ENCODE measurements around the gene FAT4. TPM values are rescaled to one million over a fixed set of nuclear protein-coding genes. Genes with fewer than 3 reads are reported as not detected.

Gene FAT4
- total and polyA plus RNA-seq, 7 experiments from 2014 or later: 0.05 to 0.42 TPM; not detected in 5

- DNase-seq (no peak), ATAC-seq (no peak)
- Histone ChIP-seq H3K4me3 (ENCODE audit: low read length) (no peak overlapping the region), H3K9me3 (ENCODE audit: control insufficient read depth in 2 of 3, low read length in 3 of 3) (no peaks in the 10 kb centered on the region), H3K27me3 (ENCODE audit: control insufficient read depth in 2 of 2, insufficient read depth in 2 of 2, low read length in 2 of 2) (no peaks in the 10 kb centered on the region), H3K4me1 (ENCODE audit: control insufficient read depth in 2 of 2, insufficient read depth in 2 of 2, low read length in 2 of 2) (no peaks in the 10 kb centered on the region), H3K27ac (ENCODE audit: low read depth, low read length) (no peak overlapping the region), H3K36me3 (ENCODE audit: control insufficient read depth in 2 of 3, insufficient read depth in 3 of 3, low read length in 3 of 3) (no peaks in the 10 kb centered on the region)
- Mint-ChIP-seq H3K4me3 (no peak overlapping the region), H3K27ac (no peak overlapping the region), H3K27me3 (peaks cover 0 to 17% (median 16%) of the 10 kb centered on the region in 5 donors), H3K36me3 (no peaks in the 10 kb centered on the region), H3K9me3 (peaks cover 0 to 2% (median 0%) of the 10 kb centered on the region in 11 donors), H3K4me1 (no peaks in the 10 kb centered on the region)
- POLR2A ChIA-PET: no interaction called here
- CTCF ChIA-PET: no interaction called here
- intact Hi-C loops (cut with micrococcal nuclease): no loop called here
Observed at GRCh38 chr4:125306112-125306511, 8.6 kb upstream of the FAT4 start.

- POLR2A ChIA-PET: no interaction called here
Observed at GRCh38 chr4:125306533-125306932, 8.2 kb upstream of the FAT4 start.

GRCh38 chr4:125311503-125311902 is 3.3 kb upstream of the FAT4 start:
- H3K27me3 ChIP-seq (ENCODE audit: control insufficient read depth in 2 of 2, insufficient read depth in 2 of 2, low read length in 2 of 2): peaks cover 0 to 23% of the 10 kb centered on the region in 2 donors
- ATAC-seq (no peak), DNase-seq (no peak)
- intact Hi-C loops (cut with micrococcal nuclease): loop anchor here in 1 of 2 donors (5.0 kb wide), 1 partner anchor 431 kb away; no protein-coding TSS in a partner anchor
- Mint-ChIP-seq H3K27me3 (peaks cover 34 to 60% (median 54%) of the 10 kb centered on the region in 5 donors), H3K4me1 (peaks cover 13 to 29% (median 22%) of the 10 kb centered on the region in 7 donors), H3K4me3 (no peak overlapping the region), H3K36me3 (peaks cover 0 to 6% (median 0%) of the 10 kb centered on the region in 5 donors), H3K27ac (no peak overlapping the region), H3K9me3 (no peaks in the 10 kb centered on the region)
- no peaks in the 10 kb centered on the region for H3K9me3 ChIP-seq (ENCODE audit: control insufficient read depth in 2 of 3, low read length in 3 of 3)
- H3K36me3 ChIP-seq (ENCODE audit: control insufficient read depth in 2 of 3, insufficient read depth in 3 of 3, low read length in 3 of 3): no peaks in the 10 kb centered on the region
- H3K4me1 ChIP-seq (ENCODE audit: control insufficient read depth in 2 of 2, insufficient read depth in 2 of 2, low read length in 2 of 2): peaks cover 0 to 8% of the 10 kb centered on the region in 2 donors
- POLR2A ChIA-PET: no interaction called here
- no peak overlapping the region for H3K4me3 ChIP-seq (ENCODE audit: low read length)
- CTCF ChIA-PET: no interaction called here
- H3K27ac ChIP-seq (ENCODE audit: low read depth, low read length): no peak overlapping the region

More at GRCh38 chr4:125306533-125306932, 8.2 kb upstream of the FAT4 start:
- intact Hi-C loops (cut with micrococcal nuclease): no loop called here
- Mint-ChIP-seq H3K27me3 (peaks cover 2 to 21% (median 20%) of the 10 kb centered on the region in 5 donors), H3K4me3 (no peak overlapping the region), H3K4me1 (peaks cover 0 to 1% (median 0%) of the 10 kb centered on the region in 7 donors), H3K27ac (no peak overlapping the region), H3K9me3 (peaks cover 0 to 2% (median 0%) of the 10 kb centered on the region in 11 donors), H3K36me3 (no peaks in the 10 kb centered on the region)
- Histone ChIP-seq H3K4me3 (ENCODE audit: low read length) (no peak overlapping the region), H3K9me3 (ENCODE audit: control insufficient read depth in 2 of 3, low read length in 3 of 3) (no peaks in the 10 kb centered on the region), H3K4me1 (ENCODE audit: control insufficient read depth in 2 of 2, insufficient read depth in 2 of 2, low read length in 2 of 2) (no peaks in the 10 kb centered on the region), H3K27me3 (ENCODE audit: control insufficient read depth in 2 of 2, insufficient read depth in 2 of 2, low read length in 2 of 2) (no peaks in the 10 kb centered on the region), H3K27ac (ENCODE audit: low read depth, low read length) (no peak overlapping the region), H3K36me3 (ENCODE audit: control insufficient read depth in 2 of 3, insufficient read depth in 3 of 3, low read length in 3 of 3) (no peaks in the 10 kb centered on the region)
- no peak for ATAC-seq
- CTCF ChIA-PET: no interaction called here
- no peak for DNase-seq

DNA sequence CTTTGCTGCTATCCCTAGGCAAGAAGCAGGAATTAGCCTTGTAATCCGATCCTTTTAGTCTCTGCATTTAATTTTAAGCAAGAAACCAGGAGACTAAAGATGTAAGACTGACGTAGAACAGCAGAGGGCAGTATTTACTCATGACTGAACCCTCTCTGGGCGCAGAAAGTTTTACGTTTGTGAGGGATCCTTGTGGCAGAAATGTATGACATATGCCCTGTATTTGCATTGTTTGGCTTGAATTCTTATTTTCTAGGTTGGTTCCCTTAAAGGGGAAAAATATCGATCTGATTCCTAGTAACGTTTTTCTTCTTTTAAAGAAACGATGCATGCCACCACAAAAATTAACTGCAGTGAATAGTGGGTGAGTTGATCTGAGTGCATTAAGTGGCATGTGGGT is 1.3 kb upstream of the FAT4 start:
- DNase-seq (peak in 4 of 9 donors; percentile 14 to 35 (median 28)), ATAC-seq (peak; percentile 42)
- H3K4me1 Mint-ChIP-seq: peaks cover 18 to 49% (median 32%) of the 10 kb centered on the region in 7 donors
- H3K36me3 ChIP-seq (ENCODE audit: control insufficient read depth in 2 of 3, insufficient read depth in 3 of 3, low read length in 3 of 3): no peaks in the 10 kb centered on the region
- peaks cover 0 to 8% of the 10 kb centered on the region in 2 donors for H3K4me1 ChIP-seq (ENCODE audit: control insufficient read depth in 2 of 2, insufficient read depth in 2 of 2, low read length in 2 of 2)
- H3K27me3 Mint-ChIP-seq: peaks cover 54 to 74% (median 69%) of the 10 kb centered on the region in 5 donors
- H3K4me3 ChIP-seq (ENCODE audit: low read length): no peak overlapping the region
- H3K27me3 ChIP-seq (ENCODE audit: control insufficient read depth in 2 of 2, insufficient read depth in 2 of 2, low read length in 2 of 2): peaks cover 0 to 23% of the 10 kb centered on the region in 2 donors
- H3K36me3 Mint-ChIP-seq: peaks cover 0 to 6% (median 0%) of the 10 kb centered on the region in 5 donors
- intact Hi-C loops (cut with micrococcal nuclease): loop anchor here in 1 of 2 donors (2.0 to 5.0 kb wide), 3 partner anchors 429 to 1291 kb away; no protein-coding TSS in a partner anchor
- ChIA-PET CTCF (interaction anchor here (1.3 kb wide), 1 partner anchor 20 kb away, joined by 4 read pairs; no protein-coding TSS in a partner anchor), POLR2A (no interaction called here)
- H3K4me3 Mint-ChIP-seq: peak overlapping the region in 9 of 10 donors; percentile 1 to 70 (median 44)
- H3K9me3 Mint-ChIP-seq: peaks cover 0 to 7% (median 0%) of the 10 kb centered on the region in 11 donors
- no peaks in the 10 kb centered on the region for H3K9me3 ChIP-seq (ENCODE audit: control insufficient read depth in 2 of 3, low read length in 3 of 3)
- H3K27ac ChIP-seq (ENCODE audit: low read depth, low read length): no peak overlapping the region
- no peak overlapping the region for H3K27ac Mint-ChIP-seq

DNA sequence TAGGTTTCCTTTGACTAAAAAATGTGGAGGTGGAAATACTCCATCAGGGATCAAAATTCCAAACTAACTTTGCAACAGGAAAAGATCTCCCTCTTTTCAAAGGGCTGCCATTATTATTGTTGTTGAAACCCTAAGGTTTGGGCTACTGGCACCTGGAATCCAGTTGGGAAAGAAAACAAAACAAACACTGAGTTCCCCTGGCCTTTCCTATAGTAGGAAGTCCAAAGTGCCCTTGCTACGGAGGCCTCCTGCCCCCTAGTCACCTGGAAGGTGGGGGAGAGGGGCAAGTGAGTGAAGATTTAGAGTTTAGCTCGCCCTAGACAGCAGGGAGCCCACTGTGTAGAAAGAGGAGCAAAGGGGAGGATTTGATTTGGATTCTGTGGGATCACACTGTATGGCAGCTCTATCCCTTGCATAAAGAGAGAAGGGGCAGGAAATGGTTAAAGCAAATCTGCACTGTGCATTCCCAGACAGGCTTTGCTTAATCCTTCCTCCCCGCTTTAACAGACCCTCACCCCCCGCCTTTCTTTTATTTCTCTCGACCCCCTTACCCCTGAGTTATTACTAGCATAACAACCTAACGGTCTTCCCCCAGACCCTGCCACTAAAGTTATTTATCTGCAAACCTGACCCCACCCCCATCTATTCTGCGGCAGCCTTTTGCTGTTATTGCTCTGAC is 627 bp upstream of the FAT4 start:
- Histone ChIP-seq H3K36me3 (ENCODE audit: control insufficient read depth in 2 of 3, insufficient read depth in 3 of 3, low read length in 3 of 3) (no peaks in the 10 kb centered on the region), H3K9me3 (ENCODE audit: control insufficient read depth in 2 of 3, low read length in 3 of 3) (no peaks in the 10 kb centered on the region), H3K4me3 (ENCODE audit: low read length) (no peak overlapping the region), H3K27me3 (ENCODE audit: control insufficient read depth in 2 of 2, insufficient read depth in 2 of 2, low read length in 2 of 2) (peaks cover 0 to 23% of the 10 kb centered on the region in 2 donors), H3K4me1 (ENCODE audit: control insufficient read depth in 2 of 2, insufficient read depth in 2 of 2, low read length in 2 of 2) (peaks cover 0 to 8% of the 10 kb centered on the region in 2 donors), H3K27ac (ENCODE audit: low read depth, low read length) (no peak overlapping the region)
- Mint-ChIP-seq H3K27ac (peak overlapping the region in 1 of 9 donors; percentile 74), H3K9me3 (peaks cover 0 to 10% (median 0%) of the 10 kb centered on the region in 11 donors), H3K4me3 (peak overlapping the region; percentile 80 to 91 (median 86)), H3K4me1 (peaks cover 18 to 49% (median 32%) of the 10 kb centered on the region in 7 donors), H3K27me3 (peaks cover 57 to 78% (median 75%) of the 10 kb centered on the region in 5 donors), H3K36me3 (peaks cover 0 to 6% (median 0%) of the 10 kb centered on the region in 5 donors)
- CTCF ChIA-PET: interaction anchor here (1.3 kb wide), 1 partner anchor 19 kb away, joined by 4 read pairs; no protein-coding TSS in a partner anchor
- ATAC-seq (no peak), DNase-seq (no peak)
- POLR2A ChIA-PET: no interaction called here
- intact Hi-C loops (cut with micrococcal nuclease): loop anchor here in 1 of 2 donors (2.0 to 5.0 kb wide), 3 partner anchors 428 to 1291 kb away; no protein-coding TSS in a partner anchor

DNA sequence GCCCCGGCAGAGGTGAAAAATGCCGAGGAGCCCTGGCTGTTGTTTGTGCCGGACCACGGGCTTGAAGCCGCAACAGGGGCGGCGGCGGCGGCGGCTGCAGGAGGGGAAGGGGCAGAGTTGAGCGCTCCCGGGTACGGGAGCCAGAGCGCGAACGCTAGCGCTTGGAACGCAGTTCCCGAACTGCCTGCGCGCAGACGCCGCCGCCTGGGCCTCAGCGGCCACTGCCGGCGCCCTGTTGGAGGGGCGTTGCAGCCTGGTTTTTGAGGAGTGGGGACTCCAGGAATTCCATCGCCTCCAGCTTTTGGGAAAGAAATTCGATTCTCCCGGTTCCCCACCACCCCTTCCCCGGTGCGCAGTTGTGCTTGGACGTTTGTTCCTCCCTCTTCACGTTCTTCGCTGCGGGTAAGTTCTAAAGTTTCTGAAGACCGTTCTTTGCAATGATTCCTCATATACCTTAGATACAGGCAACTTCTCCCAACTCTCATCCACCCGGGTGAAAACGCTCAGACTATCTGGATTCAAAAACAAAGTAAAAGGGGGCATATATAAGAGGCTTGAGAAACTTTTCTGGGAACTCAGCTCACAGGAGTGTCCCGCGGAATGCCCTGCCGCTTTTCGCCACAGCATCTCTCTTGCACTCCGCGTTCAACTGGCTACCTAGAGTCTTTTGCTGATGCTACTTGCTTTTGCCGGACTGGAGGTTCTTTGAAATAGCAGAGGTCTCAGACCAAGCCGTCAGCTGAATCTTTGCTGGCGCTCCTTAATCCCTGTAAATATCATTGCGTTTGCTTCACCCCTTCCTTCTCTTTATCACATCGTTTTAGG is 1.0 kb downstream of the FAT4 start:
- Mint-ChIP-seq H3K27me3 (peaks cover 60 to 85% (median 74%) of the 10 kb centered on the region in 5 donors), H3K4me1 (peaks cover 18 to 49% (median 32%) of the 10 kb centered on the region in 7 donors), H3K36me3 (peaks cover 0 to 6% (median 0%) of the 10 kb centered on the region in 5 donors), H3K9me3 (peaks cover 0 to 10% (median 3%) of the 10 kb centered on the region in 11 donors), H3K4me3 (peak overlapping the region; percentile 80 to 91 (median 86)), H3K27ac (peak overlapping the region in 1 of 9 donors; percentile 2)
- intact Hi-C loops (cut with micrococcal nuclease): no loop called here
- POLR2A ChIA-PET: no interaction called here
- peaks cover 0 to 23% of the 10 kb centered on the region in 2 donors for H3K27me3 ChIP-seq (ENCODE audit: control insufficient read depth in 2 of 2, insufficient read depth in 2 of 2, low read length in 2 of 2)
- H3K9me3 ChIP-seq (ENCODE audit: control insufficient read depth in 2 of 3, low read length in 3 of 3): no peaks in the 10 kb centered on the region
- no peaks in the 10 kb centered on the region for H3K36me3 ChIP-seq (ENCODE audit: control insufficient read depth in 2 of 3, insufficient read depth in 3 of 3, low read length in 3 of 3)
- DNase-seq (peak in 2 of 9 donors; percentile 14 to 29), ATAC-seq (no peak)
- peak overlapping the region; percentile 9 for H3K4me3 ChIP-seq (ENCODE audit: low read length)
- CTCF ChIA-PET: no interaction called here
- no peak overlapping the region for H3K27ac ChIP-seq (ENCODE audit: low read depth, low read length)
- H3K4me1 ChIP-seq (ENCODE audit: control insufficient read depth in 2 of 2, insufficient read depth in 2 of 2, low read length in 2 of 2): peaks cover 0 to 8% of the 10 kb centered on the region in 2 donors

Data from naive thymus-derived CD4-positive, alpha-beta T cell (primary cell).